DOHH2 (cell line): ENCODE data around the gene EPM2AIP1.
A peak's percentile ranks its signal among the peaks of the same experiment; 100 is the strongest.

Experiments used
- H3F3A ChIP-seq: fragments of 200-600 bp; sonication (generic), shearing (Covaris generic); 2 replicates; pipeline ENCODE4 v1.6.0; 2016; ENCODE audit warnings: antibody characterized with exemption, mild to moderate bottlenecking; ENCODE audit not compliant: control insufficient read depth, insufficient read depth
- H3K27ac ChIP-seq: fragments of 200-600 bp; sonication (generic); 2 replicates; pipeline ENCODE4 v1.5.1; 2014; ENCODE audit warnings: low read depth, mild to moderate bottlenecking, low read length, moderate library complexity
- H3K27me3 ChIP-seq: fragments of 200-600 bp; sonication (generic); 2 replicates; pipeline ENCODE4 v1.6.1; 2014; ENCODE audit warnings: mild to moderate bottlenecking, low read length, mixed read lengths; ENCODE audit not compliant: control insufficient read depth
- H3K36me3 ChIP-seq: fragments of 200-600 bp; sonication (generic); 2 replicates; pipeline ENCODE4 v1.6.1; 2014; ENCODE audit warnings: mild to moderate bottlenecking, low read length, moderate library complexity, mixed read lengths; ENCODE audit not compliant: control insufficient read depth
- H3K4me1 ChIP-seq: fragments of 200-600 bp; sonication (generic); 2 replicates; pipeline ENCODE4 v1.6.1; 2014; ENCODE audit warnings: mild to moderate bottlenecking, low read length, mixed read lengths; ENCODE audit not compliant: control insufficient read depth
- H3K4me2 ChIP-seq: fragments of 200-600 bp; sonication (generic); 2 replicates; pipeline ENCODE4 v1.6.0; 2014; ENCODE audit warnings: mild to moderate bottlenecking, low read length, moderate library complexity
- H3K4me3 ChIP-seq: fragments of 200-600 bp; sonication (generic); 2 replicates; pipeline ENCODE4 v1.5.1; 2014; ENCODE audit warnings: mild to moderate bottlenecking, low read length, mixed read lengths
- H3K79me2 ChIP-seq: fragments of 200-600 bp; sonication (generic); 2 replicates; pipeline ENCODE4 v1.6.1; 2014; ENCODE audit warnings: mild to moderate bottlenecking, low read length, mixed read lengths; ENCODE audit not compliant: control insufficient read depth
- H3K9me2 ChIP-seq: fragments of 200-600 bp; sonication (generic); replicated peaks from 2 replicates; pipeline ENCODE4 v1.6.1; 2014; ENCODE audit warnings: mild to moderate bottlenecking, low read length, mixed read lengths; ENCODE audit not compliant: control insufficient read depth
- H3K9me3 ChIP-seq: fragments of 200-600 bp; sonication (generic); 2 replicates; pipeline ENCODE4 v1.6.1; 2014; ENCODE audit warnings: antibody characterized with exemption, low read length, mixed read lengths; ENCODE audit not compliant: control insufficient read depth, insufficient read depth
- H4K20me1 ChIP-seq: fragments of 200-600 bp; sonication (generic); 2 replicates; pipeline ENCODE4 v1.6.0; 2014; ENCODE audit warnings: low read depth, mild to moderate bottlenecking, antibody characterized with exemption, low read length, moderate library complexity; ENCODE audit not compliant: control insufficient read depth, insufficient read depth
- CTCF ChIP-seq: fragments of 200-600 bp; sonication (generic); IDR thresholded peaks from one replicate; pipeline ENCODE4 v1.5.1; 2014; ENCODE audit warnings: antibody characterized with exemption, mild to moderate bottlenecking, low read depth, low read length; ENCODE audit not compliant: poor library complexity, severe bottlenecking
- EZH2phosphoT487 ChIP-seq: fragments of 200-600 bp; sonication (generic); IDR thresholded peaks from 2 replicates; pipeline ENCODE4 v1.6.1; 2017; ENCODE audit warnings: borderline replicate concordance, mild to moderate bottlenecking, antibody characterized with exemption, low read length, moderate library complexity, mixed read lengths

The EPM2AIP1 gene

DNA sequence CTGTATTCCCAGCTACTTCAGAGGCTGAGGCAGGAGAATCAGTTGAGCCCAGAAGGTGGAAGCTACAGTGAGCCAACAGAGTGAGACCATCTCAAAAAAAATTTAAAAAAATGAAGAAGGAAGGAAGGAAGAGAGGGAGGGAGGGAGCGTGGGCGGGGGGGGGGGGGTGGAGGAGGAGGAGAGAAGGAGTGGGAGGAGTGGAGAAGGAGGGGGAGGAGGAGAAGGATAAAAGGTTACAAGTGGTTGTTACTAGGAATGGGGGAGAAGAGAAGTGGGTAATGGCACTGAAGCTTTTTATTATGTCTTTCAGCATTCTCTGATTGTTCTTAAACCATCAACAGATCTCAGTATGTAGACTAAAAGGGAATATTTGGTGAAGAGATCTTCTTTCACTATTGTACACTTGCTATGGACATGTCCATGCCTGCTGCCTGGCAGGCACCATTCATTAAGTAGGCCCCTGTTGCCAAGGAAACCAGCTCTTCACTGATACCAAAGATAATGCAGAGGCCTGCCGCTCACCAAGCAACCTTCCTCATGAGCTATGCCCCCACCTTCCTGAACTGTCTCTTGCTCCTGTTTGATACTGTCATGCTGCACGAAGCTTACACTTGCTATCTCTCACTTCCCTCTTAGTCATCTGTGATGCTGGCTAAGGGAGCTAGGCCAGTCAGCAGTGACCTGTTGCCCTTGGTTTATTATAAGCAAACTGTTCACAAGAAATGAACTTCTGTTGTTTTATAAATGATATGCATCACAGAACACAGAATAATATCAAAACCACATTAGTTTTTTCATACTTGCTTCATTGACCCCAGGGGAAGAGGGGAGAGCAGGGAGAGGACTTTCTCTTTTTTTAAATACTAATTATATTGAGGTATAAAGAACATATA lies 23.1 kb downstream of the EPM2AIP1 start:
- peak overlapping the region; percentile 93 for H3K27ac ChIP-seq
- H3K36me3 ChIP-seq, result no peaks in the 10 kb centered on the region
- no peak for TF ChIP-seq EZH2phosphoT487
- no peak for TF ChIP-seq CTCF
- H3K9me3 ChIP-seq, result no peaks in the 10 kb centered on the region
- peaks cover 15% of the 10 kb centered on the region for H3F3A ChIP-seq
- H3K4me2 ChIP-seq, result peak overlapping the region; percentile 84
- no peaks in the 10 kb centered on the region for H4K20me1 ChIP-seq
- H3K4me3 ChIP-seq, result peak overlapping the region; percentile 67
- no peaks in the 10 kb centered on the region for H3K79me2 ChIP-seq
- peaks cover 77% of the 10 kb centered on the region for H3K4me1 ChIP-seq
- no peaks in the 10 kb centered on the region for H3K27me3 ChIP-seq
- no peaks in the 10 kb centered on the region for H3K9me2 ChIP-seq

- peaks cover 81% of the 10 kb centered on the region for H3K4me1 ChIP-seq
- no peaks in the 10 kb centered on the region for H3K79me2 ChIP-seq
- no peaks in the 10 kb centered on the region for H3K27me3 ChIP-seq
- TF ChIP-seq CTCF (no peak), EZH2phosphoT487 (no peak)
- peak overlapping the region; percentile 93 for H3K27ac ChIP-seq
- H3F3A ChIP-seq, result peaks cover 14% of the 10 kb centered on the region
- no peaks in the 10 kb centered on the region for H3K9me3 ChIP-seq
- no peaks in the 10 kb centered on the region for H4K20me1 ChIP-seq
- no peaks in the 10 kb centered on the region for H3K36me3 ChIP-seq
- peak overlapping the region; percentile 84 for H3K4me2 ChIP-seq
- H3K4me3 ChIP-seq, result peak overlapping the region; percentile 57
- H3K9me2 ChIP-seq, result no peaks in the 10 kb centered on the region
Observed at GRCh38 chr3:36969085-36969484, 23.8 kb downstream of the EPM2AIP1 start.

DNA sequence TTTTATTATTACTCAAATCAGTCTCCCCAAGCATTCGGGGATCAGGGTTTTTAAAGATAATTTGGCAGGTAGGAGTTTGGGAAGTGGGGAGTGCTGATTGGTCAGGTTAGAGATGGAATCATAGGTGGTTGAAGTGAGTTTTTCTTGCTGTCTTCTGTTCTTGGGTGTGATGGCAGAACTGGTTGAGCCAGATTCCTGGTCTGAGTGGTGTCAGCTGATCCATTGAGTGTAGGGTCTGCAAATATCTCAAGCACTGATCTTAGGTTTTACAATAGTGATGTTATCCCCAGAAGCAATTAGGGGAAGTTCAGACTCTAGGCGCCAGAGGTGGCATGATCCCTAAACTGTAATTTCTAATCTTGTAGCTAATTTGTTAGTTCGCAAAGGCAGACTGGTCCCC lies 27.5 kb downstream of the EPM2AIP1 start:
- H3K36me3 ChIP-seq, result no peaks in the 10 kb centered on the region
- H4K20me1 ChIP-seq, result no peaks in the 10 kb centered on the region
- peak overlapping the region; percentile 58 for H3K4me2 ChIP-seq
- no peaks in the 10 kb centered on the region for H3K27me3 ChIP-seq
- TF ChIP-seq CTCF (no peak), EZH2phosphoT487 (no peak)
- peaks cover 13% of the 10 kb centered on the region for H3F3A ChIP-seq
- no peaks in the 10 kb centered on the region for H3K9me2 ChIP-seq
- H3K9me3 ChIP-seq, result no peaks in the 10 kb centered on the region
- no peaks in the 10 kb centered on the region for H3K79me2 ChIP-seq
- peak overlapping the region; percentile 36 for H3K4me3 ChIP-seq
- peak overlapping the region; percentile 57 for H3K27ac ChIP-seq
- H3K4me1 ChIP-seq, result peaks cover 50% of the 10 kb centered on the region
